GM18951 (cell line): ENCODE data around the gene INPP5E.

Experiments used
- POLR2A ChIP-seq: IDR thresholded peaks from 4 replicates; pipeline ENCODE4 v1.6.1; 2011; ENCODE audit warnings: mild to moderate bottlenecking; ENCODE audit not compliant: insufficient read length, insufficient read depth; ENCODE audit errors: extremely low read depth
- in situ Hi-C: fragments of 300-500 bp; cut with MboI; formaldehyde crosslinking; loops from one replicate; pipeline ENCODE4 v1.12.0; 2022; ENCODE audit warnings: low sequenced_read_pairs, mixed read lengths, inconsistent platforms; ENCODE audit not compliant: unreplicated experiment

INPP5E gene

GRCh38 chr9:136465500-136466154 is 26.0 kb upstream of the INPP5E start:
- TF ChIP-seq POLR2A: no peak
- in situ Hi-C loops: no loop called here

- no peak for TF ChIP-seq POLR2A
- in situ Hi-C loops: no loop called here
Observed at GRCh38 chr9:136464241-136464640, 24.6 kb upstream of the INPP5E start.

GRCh38 chr9:136463578-136463977 is 23.9 kb upstream of the INPP5E start:
- in situ Hi-C loops: no loop called here

GRCh38 chr9:136462664-136463063 is 23.0 kb upstream of the INPP5E start:
- no peak for TF ChIP-seq POLR2A
- in situ Hi-C loops: no loop called here

More at GRCh38 chr9:136463578-136463977, 23.9 kb upstream of the INPP5E start:
- TF ChIP-seq POLR2A: no peak

GRCh38 chr9:136460772-136461325 is 21.2 kb upstream of the INPP5E start:
- TF ChIP-seq POLR2A: no peak
- in situ Hi-C loops: no loop called here

- no peak for TF ChIP-seq POLR2A
- in situ Hi-C loops: no loop called here
Observed at GRCh38 chr9:136459425-136459824, 19.8 kb upstream of the INPP5E start.

GRCh38 chr9:136457326-136457725 is 17.7 kb upstream of the INPP5E start:
- no peak for TF ChIP-seq POLR2A
- in situ Hi-C loops: no loop called here

GRCh38 chr9:136456258-136456657 is 16.6 kb upstream of the INPP5E start:
- TF ChIP-seq POLR2A: no peak
- in situ Hi-C loops: no loop called here

GRCh38 chr9:136455043-136456002 is 15.7 kb upstream of the INPP5E start:
- no peak for TF ChIP-seq POLR2A
- in situ Hi-C loops: no loop called here

- no peak for TF ChIP-seq POLR2A
- in situ Hi-C loops: no loop called here
Observed at GRCh38 chr9:136454026-136454796, 14.6 kb upstream of the INPP5E start.

- TF ChIP-seq POLR2A: no peak
- in situ Hi-C loops: no loop called here
Observed at GRCh38 chr9:136453326-136453725, 13.7 kb upstream of the INPP5E start.

GRCh38 chr9:136451221-136451877 is 11.7 kb upstream of the INPP5E start:
- TF ChIP-seq POLR2A: no peak
- in situ Hi-C loops: no loop called here
